Stimulated activated naive CD8-positive, alpha-beta T cell treated with anti-CD3 and anti-CD28 coated beads, Interleukin-15, Interleukin-2, amounts not matched to agents 100 ng/mL and 50 ng/mL, for 24 hours (primary cell): ENCODE measurements around the gene PGGHG.
A peak's percentile ranks its signal among the peaks of the same experiment; 100 is the strongest.
"Not testable (repeated sequence)": the region's sequence is repeated elsewhere in the genome, so short reads cannot be mapped to it uniquely, and the experiment has no call there.

Experiments used
- H3K27ac Mint-ChIP-seq: one replicate; pipeline ENCODE4 v1.8.0; 2021; ENCODE audit warnings: mild to moderate bottlenecking, mixed read lengths
- H3K27me3 Mint-ChIP-seq: one replicate; pipeline ENCODE4 v1.8.0; 2021; ENCODE audit warnings: mixed read lengths
- H3K36me3 Mint-ChIP-seq: one replicate; pipeline ENCODE4 v1.8.0; 2021; ENCODE audit warnings: low read depth, mixed read lengths
- H3K4me1 Mint-ChIP-seq: one replicate; pipeline ENCODE4 v1.8.0; 2021; ENCODE audit warnings: low read depth, mixed read lengths
- H3K4me3 Mint-ChIP-seq: one replicate; pipeline ENCODE4 v1.8.0; 2021; ENCODE audit warnings: mild to moderate bottlenecking, mixed read lengths
- H3K9me3 Mint-ChIP-seq: one replicate; pipeline ENCODE4 v1.8.0; 2021; ENCODE audit warnings: mixed read lengths

Gene PGGHG

DNA sequence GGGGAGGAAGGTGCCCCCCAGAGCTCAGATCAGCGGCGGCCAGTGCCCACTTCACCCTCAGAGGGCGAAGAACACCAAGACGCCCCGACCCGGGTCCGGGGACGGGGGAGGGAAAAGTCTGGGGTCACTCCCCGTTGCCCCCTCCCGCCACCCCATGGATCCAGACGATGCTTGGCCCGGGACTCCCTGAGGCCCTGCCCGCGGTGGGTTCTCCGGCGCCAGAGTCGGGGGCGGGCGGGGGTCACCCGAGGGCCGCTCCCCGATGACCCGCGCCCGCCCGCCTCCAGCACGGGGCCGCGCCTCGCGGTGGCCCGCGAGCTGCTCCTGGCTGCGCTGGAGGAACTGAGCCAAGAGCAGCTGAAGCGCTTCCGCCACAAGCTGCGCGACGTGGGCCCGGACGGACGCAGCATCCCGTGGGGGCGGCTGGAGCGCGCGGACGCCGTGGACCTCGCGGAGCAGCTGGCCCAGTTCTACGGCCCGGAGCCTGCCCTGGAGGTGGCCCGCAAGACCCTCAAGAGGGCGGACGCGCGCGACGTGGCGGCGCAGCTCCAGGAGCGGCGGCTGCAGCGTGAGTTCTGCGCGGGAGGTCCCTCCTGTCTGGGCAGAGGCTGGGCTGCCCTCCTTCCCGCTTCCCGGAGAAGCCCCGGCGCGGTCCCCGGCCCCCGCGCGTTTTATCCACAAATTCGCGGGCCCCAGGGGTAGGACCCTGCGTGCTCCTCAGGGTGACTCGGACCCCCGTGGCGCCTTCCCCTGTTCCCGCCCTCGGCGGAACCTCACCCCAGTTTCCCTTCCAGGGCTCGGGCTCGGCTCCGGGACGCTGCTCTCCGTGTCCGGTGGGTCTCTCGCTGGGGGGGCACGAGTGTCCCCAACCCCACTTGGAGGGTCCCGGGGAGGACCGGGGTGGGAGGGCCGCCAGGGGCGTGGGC lies 9.6 kb upstream of the PGGHG start:
- Mint-ChIP-seq H3K4me3 (peak overlapping the region; percentile 72), H3K9me3 (peaks cover 15% of the 10 kb centered on the region), H3K27me3 (peaks cover 32% of the 10 kb centered on the region), H3K27ac (no peak overlapping the region), H3K4me1 (peaks cover 55% of the 10 kb centered on the region), H3K36me3 (peaks cover 6% of the 10 kb centered on the region)

- Mint-ChIP-seq H3K4me3 (peak overlapping the region; percentile 68), H3K9me3 (peaks cover 15% of the 10 kb centered on the region), H3K4me1 (peaks cover 55% of the 10 kb centered on the region), H3K27ac (no peak overlapping the region), H3K27me3 (peaks cover 32% of the 10 kb centered on the region), H3K36me3 (peaks cover 6% of the 10 kb centered on the region)
Measured at GRCh38 chr11:279966-280705, 8.8 kb upstream of the PGGHG start.

DNA sequence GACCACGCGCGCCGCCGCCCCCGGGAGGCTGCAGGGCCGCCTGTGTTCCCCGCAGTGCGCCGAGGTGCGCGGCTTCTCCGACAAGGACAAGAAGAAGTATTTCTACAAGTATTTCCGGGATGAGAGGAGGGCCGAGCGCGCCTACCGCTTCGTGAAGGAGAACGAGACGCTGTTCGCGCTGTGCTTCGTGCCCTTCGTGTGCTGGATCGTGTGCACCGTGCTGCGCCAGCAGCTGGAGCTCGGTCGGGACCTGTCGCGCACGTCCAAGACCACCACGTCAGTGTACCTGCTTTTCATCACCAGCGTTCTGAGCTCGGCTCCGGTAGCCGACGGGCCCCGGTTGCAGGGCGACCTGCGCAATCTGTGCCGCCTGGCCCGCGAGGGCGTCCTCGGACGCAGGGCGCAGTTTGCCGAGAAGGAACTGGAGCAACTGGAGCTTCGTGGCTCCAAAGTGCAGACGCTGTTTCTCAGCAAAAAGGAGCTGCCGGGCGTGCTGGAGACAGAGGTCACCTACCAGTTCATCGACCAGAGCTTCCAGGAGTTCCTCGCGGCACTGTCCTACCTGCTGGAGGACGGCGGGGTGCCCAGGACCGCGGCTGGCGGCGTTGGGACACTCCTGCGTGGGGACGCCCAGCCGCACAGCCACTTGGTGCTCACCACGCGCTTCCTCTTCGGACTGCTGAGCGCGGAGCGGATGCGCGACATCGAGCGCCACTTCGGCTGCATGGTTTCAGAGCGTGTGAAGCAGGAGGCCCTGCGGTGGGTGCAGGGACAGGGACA lies 8.0 kb upstream of the PGGHG start:
- H3K4me3 Mint-ChIP-seq: peak overlapping the region; percentile 68
- H3K9me3 Mint-ChIP-seq: peaks cover 14% of the 10 kb centered on the region
- H3K27me3 Mint-ChIP-seq: peaks cover 32% of the 10 kb centered on the region
- no peak overlapping the region for H3K27ac Mint-ChIP-seq
- peaks cover 6% of the 10 kb centered on the region for H3K36me3 Mint-ChIP-seq
- H3K4me1 Mint-ChIP-seq: peaks cover 55% of the 10 kb centered on the region

DNA sequence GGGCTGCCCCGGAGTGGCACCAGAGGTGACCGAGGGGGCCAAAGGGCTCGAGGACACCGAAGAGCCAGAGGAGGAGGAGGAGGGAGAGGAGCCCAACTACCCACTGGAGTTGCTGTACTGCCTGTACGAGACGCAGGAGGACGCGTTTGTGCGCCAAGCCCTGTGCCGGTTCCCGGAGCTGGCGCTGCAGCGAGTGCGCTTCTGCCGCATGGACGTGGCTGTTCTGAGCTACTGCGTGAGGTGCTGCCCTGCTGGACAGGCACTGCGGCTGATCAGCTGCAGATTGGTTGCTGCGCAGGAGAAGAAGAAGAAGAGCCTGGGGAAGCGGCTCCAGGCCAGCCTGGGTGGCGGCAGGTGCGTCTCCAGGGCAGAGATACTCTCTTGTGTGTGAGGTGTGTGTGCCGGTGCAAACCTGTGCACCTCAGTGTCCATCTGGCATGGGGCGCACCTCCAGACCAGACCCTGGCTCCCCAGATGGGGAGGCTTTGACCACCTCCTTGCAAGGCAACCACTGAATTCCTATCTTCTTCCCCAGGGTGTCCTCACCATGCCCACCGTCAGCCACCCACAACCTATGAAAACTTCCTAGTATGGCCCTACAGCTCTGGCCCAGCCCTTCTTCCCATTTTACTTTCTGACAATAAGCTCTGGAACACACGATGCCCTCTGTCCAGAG lies 7.3 kb upstream of the PGGHG start:
- peak overlapping the region; percentile 68 for H3K4me3 Mint-ChIP-seq
- H3K36me3 Mint-ChIP-seq: peaks cover 4% of the 10 kb centered on the region
- peaks cover 32% of the 10 kb centered on the region for H3K27me3 Mint-ChIP-seq
- peaks cover 7% of the 10 kb centered on the region for H3K9me3 Mint-ChIP-seq
- H3K27ac Mint-ChIP-seq: no peak overlapping the region
- peaks cover 59% of the 10 kb centered on the region for H3K4me1 Mint-ChIP-seq

DNA sequence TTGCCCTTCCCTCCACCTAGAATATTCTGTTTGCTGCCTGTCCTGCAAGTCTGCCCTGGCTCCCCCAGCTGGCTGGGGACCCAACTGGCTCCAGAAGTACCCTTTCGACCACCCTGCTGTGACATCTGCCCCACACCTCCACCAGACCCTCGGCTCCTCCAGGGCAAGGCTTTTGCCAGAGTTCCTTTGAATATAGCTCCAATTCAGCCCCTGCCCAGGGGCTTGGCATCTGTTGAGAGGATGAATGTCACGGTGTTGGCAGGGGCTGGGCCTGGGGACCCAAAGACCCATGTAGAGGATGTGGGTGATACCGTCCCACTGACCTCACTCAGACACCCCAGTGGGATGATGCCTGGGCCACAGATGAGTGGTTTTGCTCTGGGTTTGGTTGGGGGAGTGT lies 6.8 kb upstream of the PGGHG start:
- Mint-ChIP-seq H3K27me3 (peaks cover 32% of the 10 kb centered on the region), H3K36me3 (no peaks in the 10 kb centered on the region), H3K4me1 (peaks cover 60% of the 10 kb centered on the region), H3K27ac (no peak overlapping the region), H3K4me3 (peak overlapping the region; percentile 68), H3K9me3 (peaks cover 3% of the 10 kb centered on the region)

DNA sequence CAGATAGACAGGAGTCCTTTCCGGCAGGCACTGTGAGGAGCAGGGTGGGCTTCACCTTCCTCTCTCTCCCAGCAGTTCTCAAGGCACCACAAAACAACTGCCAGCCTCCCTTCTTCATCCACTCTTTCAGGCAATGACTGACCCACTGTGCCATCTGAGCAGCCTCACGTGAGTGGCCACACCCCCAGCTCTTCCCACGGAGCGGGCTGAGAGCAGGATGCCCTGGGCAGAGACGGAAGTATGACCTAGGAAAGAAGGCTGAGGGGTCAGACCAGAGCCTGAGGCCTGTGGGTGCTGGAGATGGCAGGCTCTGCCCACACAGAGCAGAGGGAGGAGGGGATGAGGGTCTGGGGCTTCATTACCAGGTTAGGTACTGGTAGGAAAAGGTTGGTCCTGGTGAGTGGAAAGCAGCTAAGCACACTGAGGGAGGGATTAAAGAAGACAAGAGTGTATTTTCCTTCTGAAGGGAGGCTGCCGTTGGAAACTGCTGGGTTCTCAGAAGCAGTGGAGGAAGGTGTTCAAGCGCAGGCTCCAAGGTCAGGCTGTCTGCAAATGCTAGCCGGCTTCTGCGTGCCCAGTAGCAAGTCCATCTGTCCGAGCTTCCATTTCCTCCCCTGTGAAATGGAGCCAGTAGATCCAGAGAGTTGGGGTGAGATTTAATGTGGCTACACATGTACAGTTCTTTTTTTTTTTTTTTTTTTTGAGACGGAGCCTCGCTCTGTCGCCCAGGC lies 6.1 kb upstream of the PGGHG start:
- Mint-ChIP-seq H3K9me3 (no peaks in the 10 kb centered on the region), H3K27me3 (peaks cover 29% of the 10 kb centered on the region), H3K36me3 (peaks cover 1% of the 10 kb centered on the region), H3K4me3 (peak overlapping the region; percentile 68), H3K4me1 (peaks cover 58% of the 10 kb centered on the region), H3K27ac (peak overlapping the region; percentile 14)

DNA sequence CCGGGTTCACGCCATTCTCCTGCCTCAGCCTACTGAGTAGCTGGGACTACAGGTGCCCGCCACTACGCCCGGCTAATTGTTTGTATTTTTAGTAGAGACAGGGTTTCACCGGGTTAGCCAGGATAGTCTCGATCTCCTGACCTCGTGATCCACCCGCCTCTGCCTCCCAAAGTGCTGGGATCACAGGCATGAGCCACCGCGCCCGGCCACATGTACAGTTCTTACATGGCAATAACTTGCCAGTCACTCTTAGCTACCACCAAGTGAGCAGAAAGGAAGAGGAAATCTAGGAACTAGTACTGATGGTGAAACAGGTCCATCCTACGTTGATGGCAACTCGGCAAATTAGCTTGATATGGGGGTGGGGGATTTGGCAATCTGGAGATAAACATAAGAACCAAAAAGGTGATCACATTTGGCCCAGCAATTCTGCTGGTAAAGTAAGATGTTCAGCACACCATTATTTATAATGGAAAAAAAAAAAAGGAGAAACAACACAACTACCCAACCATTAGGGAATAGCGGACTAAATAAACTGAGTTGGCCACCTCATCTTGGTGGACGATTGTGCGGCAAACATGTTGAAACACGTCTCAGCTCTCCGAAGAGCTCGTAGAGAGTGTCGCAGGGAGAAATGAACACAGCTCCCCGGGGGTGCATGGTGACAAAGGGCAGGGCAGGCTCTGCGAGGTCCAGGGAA lies 5.4 kb upstream of the PGGHG start:
- Mint-ChIP-seq H3K27ac (peak overlapping the region; percentile 5), H3K27me3 (peaks cover 24% of the 10 kb centered on the region), H3K9me3 (no peaks in the 10 kb centered on the region), H3K36me3 (peaks cover 4% of the 10 kb centered on the region), H3K4me3 (no peak overlapping the region), H3K4me1 (peaks cover 55% of the 10 kb centered on the region)

DNA sequence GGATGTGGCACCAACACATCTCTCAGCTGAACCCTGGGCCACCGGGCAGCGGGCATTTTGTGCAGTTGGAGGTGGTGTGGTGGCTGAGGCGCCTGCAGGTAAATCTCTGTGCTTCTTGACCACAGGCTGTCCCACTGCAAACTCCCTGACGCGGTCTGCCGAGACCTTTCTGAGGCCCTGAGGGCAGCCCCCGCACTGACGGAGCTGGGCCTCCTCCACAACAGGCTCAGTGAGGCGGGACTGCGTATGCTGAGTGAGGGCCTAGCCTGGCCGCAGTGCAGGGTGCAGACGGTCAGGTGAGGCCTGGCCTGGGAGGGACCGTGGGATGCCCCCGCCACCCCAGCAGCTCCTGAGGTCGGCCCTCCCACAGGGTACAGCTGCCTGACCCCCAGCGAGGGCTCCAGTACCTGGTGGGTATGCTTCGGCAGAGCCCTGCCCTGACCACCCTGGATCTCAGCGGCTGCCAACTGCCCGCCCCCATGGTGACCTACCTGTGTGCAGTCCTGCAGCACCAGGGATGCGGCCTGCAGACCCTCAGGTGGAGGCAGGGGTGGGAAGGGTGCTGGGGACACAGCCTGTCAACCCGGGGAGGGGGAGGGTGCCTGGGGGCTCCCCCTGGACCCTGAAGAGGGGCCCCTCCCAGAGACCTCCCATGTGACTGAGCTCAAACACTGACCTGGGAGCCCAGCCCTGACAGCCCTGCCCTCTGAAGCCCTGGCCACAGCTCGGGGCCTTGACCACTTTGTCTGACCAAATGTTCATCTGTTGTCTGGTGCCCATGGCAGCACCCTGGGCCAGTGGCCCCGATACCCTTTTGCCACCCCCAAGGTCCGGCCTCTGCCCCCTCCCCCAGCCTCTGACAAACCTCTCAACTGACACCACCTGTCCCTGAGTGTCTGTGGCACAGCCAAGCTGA lies 4.6 kb upstream of the PGGHG start:
- Mint-ChIP-seq H3K27me3 (peaks cover 21% of the 10 kb centered on the region), H3K4me1 (peaks cover 52% of the 10 kb centered on the region), H3K27ac (no peak overlapping the region), H3K36me3 (peaks cover 4% of the 10 kb centered on the region), H3K4me3 (no peak overlapping the region), H3K9me3 (no peaks in the 10 kb centered on the region)

- no peak overlapping the region for H3K27ac Mint-ChIP-seq
- H3K27me3 Mint-ChIP-seq: peaks cover 21% of the 10 kb centered on the region
- H3K9me3 Mint-ChIP-seq: no peaks in the 10 kb centered on the region
- peaks cover 57% of the 10 kb centered on the region for H3K4me1 Mint-ChIP-seq
- no peak overlapping the region for H3K4me3 Mint-ChIP-seq
- H3K36me3 Mint-ChIP-seq: peaks cover 4% of the 10 kb centered on the region
Measured at GRCh38 chr11:285021-285893, 3.7 kb upstream of the PGGHG start.

DNA sequence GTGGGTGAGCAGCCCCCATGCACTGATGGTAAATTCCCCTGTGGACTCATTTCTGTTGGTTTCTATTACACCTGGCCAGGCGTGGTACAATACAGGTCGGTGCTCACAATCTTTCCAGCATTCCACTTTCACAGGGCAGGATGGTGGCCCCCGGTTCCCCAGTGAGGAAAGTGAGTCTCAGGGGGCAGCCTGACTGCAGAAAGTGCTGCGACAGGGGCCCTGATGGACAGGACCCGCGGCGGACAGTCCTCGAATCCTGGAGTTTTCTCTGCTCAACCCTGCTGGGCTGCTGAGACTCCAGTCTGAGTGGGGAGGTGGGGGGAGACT lies 3.1 kb upstream of the PGGHG start:
- Mint-ChIP-seq H3K27ac (no peak overlapping the region), H3K4me3 (no peak overlapping the region), H3K9me3 (no peaks in the 10 kb centered on the region), H3K4me1 (peaks cover 54% of the 10 kb centered on the region), H3K27me3 (peaks cover 18% of the 10 kb centered on the region), H3K36me3 (peaks cover 4% of the 10 kb centered on the region)

DNA sequence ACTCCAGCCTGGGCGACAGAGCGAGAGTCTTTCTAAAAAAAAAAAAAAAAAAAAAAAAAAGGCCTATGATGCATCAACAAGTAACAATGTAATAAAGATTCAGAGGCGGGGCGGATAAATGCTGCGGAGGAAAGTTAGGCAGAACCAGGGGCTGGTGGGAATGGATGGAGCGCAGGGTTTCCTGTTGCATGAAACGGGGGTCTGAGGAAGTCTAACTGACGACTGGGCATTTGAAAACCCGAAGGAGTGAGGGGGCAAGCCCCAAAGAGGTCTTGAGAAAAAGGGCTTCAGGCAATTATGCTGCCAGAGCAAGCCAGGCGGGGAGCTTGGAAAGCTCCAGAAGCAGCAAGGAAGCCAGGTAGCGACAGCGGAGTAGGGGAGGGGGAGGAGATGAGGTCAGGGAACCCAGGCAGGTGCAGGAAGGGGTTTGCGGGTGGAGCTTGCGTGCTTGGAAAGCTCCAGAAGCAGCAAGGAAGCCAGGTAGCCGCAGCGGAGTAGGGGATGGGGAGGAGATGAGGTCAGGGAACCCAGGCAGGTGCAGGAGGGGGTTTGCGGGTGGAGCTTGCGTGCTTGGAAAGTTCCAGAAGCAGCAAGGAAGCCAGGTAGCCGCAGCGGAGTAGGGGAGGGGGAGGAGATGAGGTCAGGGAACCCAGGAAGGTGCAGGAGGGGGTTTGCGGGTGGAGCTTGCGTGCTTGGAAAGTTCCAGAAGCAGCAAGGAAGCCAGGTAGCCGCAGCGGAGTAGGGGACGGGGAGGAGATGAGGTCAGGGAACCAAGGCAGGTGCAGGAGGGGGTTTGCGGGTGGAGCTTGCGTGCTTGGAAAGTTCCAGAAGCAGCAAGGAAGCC lies 1.7 kb upstream of the PGGHG start:
- H3K27me3 Mint-ChIP-seq: not testable (repeated sequence)

More for the DNA sequence above, 1.7 kb upstream of the PGGHG start:
- H3K9me3 Mint-ChIP-seq, H3K36me3 Mint-ChIP-seq: not testable (repeated sequence)
- Mint-ChIP-seq H3K27ac (peak overlapping the region; percentile 74), H3K4me1 (peaks cover 41% of the 10 kb centered on the region), H3K4me3 (peak overlapping the region; percentile 92)
